Measurements from ENCODE around the gene TAPT1. TPM values are rescaled to one million over a fixed set of nuclear protein-coding genes. Genes with fewer than 3 reads are reported as not detected.

The TAPT1 gene
- total and polyA plus RNA-seq, 2 of the 13 experiments (the other 11 are each of a cell fraction or from before 2014, with no cell fraction given), result 24.5 to 25.3 TPM

DNA sequence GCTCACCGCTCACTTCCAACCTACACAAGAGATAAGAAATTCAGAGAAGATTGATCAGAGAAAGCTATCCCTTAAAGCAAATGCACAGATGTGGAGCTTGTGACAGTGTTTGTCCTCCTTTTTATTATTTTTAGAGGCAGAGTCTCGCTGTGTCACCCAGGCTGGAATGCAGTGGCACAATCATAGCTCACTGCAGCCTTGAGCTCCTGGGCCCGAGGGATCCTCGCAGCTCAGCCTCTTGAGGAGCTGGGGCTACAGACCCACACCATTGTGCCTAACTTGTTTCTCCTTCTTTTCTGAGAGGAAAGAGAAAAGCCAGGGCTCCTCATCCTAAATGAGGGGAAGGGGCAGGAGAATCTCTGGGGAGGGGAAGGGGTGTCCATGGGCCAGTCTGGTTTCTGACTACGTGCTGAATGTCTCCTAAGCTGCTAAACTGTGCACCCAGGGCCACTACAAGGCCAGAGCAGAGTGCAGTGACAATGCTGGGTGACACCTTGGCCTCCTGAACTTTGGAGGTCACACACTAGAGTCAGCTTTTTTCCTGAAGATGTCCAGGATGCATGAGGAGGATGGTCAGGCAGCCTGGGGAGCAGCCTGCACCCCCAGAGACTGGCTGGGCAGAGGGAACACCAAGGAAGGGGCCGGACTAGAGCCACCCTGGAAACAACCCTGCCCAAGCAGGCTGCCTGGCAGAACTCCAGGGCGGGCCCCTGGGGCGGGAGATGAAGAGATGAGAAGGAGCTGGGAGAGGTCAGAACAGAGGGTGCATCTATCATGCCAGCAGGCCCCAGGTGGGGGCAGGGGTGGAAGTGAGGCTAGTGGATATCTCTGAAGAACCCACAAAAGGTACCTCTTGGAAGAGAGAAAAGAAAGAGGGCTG lies 87.0 kb downstream of the TAPT1 start:
- CTCF ChIA-PET (ENCODE audit: low intra/inter-chr PET ratio, low total read pairs), result no interaction called here
- H3K27me3 ChIP-seq (ENCODE audit: control insufficient read depth in 1 of 2, insufficient read depth in 2 of 2, low read length in 2 of 2), result no peaks in the 10 kb centered on the region; a peak in 1 of 5 replicates
- FAIRE-seq (peak; percentile 12), ATAC-seq (peak; percentile 7; the same call in 1 of the 3 replicates), DNase-seq (ENCODE audit: low spot score) (no peak)
- H3K4me1 ChIP-seq (ENCODE audit: insufficient read depth, low read length), result peaks cover 65% of the 10 kb centered on the region
- H3K4me3 ChIP-seq (replicated peaks in 1 of 3; ENCODE audit: insufficient read depth in 1 of 3, low read depth in 2 of 3, low read length in 3 of 3), result peak overlapping the region in 1 of 3 experiments; percentile 19; a peak in 1 of 6 replicates
- 28% methylated on average over 8 of the region's 8 CpGs for WGBS (ENCODE audit: low lambda C conversion rate)
- peak overlapping the region; percentile 49 for H3K4me2 ChIP-seq (ENCODE audit: low read depth, low read length)
- no peaks in the 10 kb centered on the region for H3K79me2 ChIP-seq (ENCODE audit: insufficient read depth, low read length)
- no peaks in the 10 kb centered on the region for H4K20me1 ChIP-seq (ENCODE audit: insufficient read depth, low read length)
- H2AFZ ChIP-seq (ENCODE audit: low read length), result no peak overlapping the region
- peaks cover 17% of the 10 kb centered on the region for H3K9me3 ChIP-seq (ENCODE audit: low read length)
- peak overlapping the region; percentile 31 for H3K27ac ChIP-seq (ENCODE audit: extremely low read length, insufficient read depth, low read length)
- H3K9ac ChIP-seq (ENCODE audit: insufficient read depth, low read depth, low read length), result no peak overlapping the region
- intact Hi-C loops (cut with micrococcal nuclease; ENCODE audit: unreplicated experiment), result no loop called here
- in situ Hi-C loops (cut with HindIII; ENCODE audit: extremely low pct_ligation_motif_present, low pct_unique_long_range_greater_than_20kb), result no loop called here
- BruUV-seq (replicated peaks), result no TSS peak
- no peaks in the 10 kb centered on the region for H3K36me3 ChIP-seq (replicated peaks in 1 of 2; ENCODE audit: control insufficient read depth in 1 of 2, insufficient read depth in 2 of 2, low read length in 2 of 2)
- POLR2A ChIA-PET, result interaction anchor here (1.0 to 2.2 kb wide), 3 partner anchors 10 to 13 kb away, joined by 3 to 8 read pairs (median 4); no protein-coding TSS in a partner anchor
- no peak for TF ChIP-seq KLF11 (CRISPR knock-in tag; IDR thresholded peaks at IDR 0.05)
- TF ChIP-seq CENPT (CRISPR knock-in tag; IDR thresholded peaks at IDR 0.05; ENCODE audit: low read depth), result no peak
- TF ChIP-seq, protein P1, sequence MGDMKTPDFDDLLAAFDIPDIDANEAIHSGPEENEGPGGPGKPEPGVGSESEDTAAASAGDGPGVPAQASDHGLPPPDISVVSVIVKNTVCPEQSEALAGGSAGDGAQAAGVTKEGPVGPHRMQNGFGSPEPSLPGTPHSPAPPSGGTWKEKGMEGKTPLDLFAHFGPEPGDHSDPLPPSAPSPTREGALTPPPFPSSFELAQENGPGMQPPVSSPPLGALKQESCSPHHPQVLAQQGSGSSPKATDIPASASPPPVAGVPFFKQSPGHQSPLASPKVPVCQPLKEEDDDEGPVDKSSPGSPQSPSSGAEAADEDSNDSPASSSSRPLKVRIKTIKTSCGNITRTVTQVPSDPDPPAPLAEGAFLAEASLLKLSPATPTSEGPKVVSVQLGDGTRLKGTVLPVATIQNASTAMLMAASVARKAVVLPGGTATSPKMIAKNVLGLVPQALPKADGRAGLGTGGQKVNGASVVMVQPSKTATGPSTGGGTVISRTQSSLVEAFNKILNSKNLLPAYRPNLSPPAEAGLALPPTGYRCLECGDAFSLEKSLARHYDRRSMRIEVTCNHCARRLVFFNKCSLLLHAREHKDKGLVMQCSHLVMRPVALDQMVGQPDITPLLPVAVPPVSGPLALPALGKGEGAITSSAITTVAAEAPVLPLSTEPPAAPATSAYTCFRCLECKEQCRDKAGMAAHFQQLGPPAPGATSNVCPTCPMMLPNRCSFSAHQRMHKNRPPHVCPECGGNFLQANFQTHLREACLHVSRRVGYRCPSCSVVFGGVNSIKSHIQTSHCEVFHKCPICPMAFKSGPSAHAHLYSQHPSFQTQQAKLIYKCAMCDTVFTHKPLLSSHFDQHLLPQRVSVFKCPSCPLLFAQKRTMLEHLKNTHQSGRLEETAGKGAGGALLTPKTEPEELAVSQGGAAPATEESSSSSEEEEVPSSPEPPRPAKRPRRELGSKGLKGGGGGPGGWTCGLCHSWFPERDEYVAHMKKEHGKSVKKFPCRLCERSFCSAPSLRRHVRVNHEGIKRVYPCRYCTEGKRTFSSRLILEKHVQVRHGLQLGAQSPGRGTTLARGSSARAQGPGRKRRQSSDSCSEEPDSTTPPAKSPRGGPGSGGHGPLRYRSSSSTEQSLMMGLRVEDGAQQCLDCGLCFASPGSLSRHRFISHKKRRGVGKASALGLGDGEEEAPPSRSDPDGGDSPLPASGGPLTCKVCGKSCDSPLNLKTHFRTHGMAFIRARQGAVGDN (CRISPR knock-in tag; IDR thresholded peaks at IDR 0.05), result peak; percentile 66
- TF ChIP-seq ZNF724P (CRISPR knock-in tag; IDR thresholded peaks at IDR 0.05; ENCODE audit: borderline replicate concordance), result no peak
- no peak for TF ChIP-seq TBX2 (CRISPR knock-in tag; IDR thresholded peaks at IDR 0.05; ENCODE audit: borderline replicate concordance)
- 0 out of 4 replicates have a peak, but pooled peaks of 1 of the 2 experiments have one; percentile 49 for TF ChIP-seq NR2F1 (CRISPR knock-in tag; IDR thresholded peaks at IDR 0.05)
- TF ChIP-seq TARDBP (CRISPR knock-in tag; IDR thresholded peaks at IDR 0.05), result no peak
- no peak for TF ChIP-seq TBL1XR1 (IDR thresholded peaks at IDR 0.05; ENCODE audit: borderline replicate concordance, low read length, partially characterized antibody)
- peak; percentile 71 for TF ChIP-seq NR2F2 (IDR thresholded peaks at IDR 0.05; ENCODE audit: borderline replicate concordance, low read depth)
- TF ChIP-seq ZNF878 (CRISPR knock-in tag; IDR thresholded peaks at IDR 0.05), result no peak
- TF ChIP-seq RARA (CRISPR knock-in tag; IDR thresholded peaks at IDR 0.05), result peak; percentile 36
- TF ChIP-seq POGZ (CRISPR knock-in tag; IDR thresholded peaks at IDR 0.05), result 0 out of 2 replicates have a peak, but pooled peaks have one; percentile 18
- TF ChIP-seq, protein P2, sequence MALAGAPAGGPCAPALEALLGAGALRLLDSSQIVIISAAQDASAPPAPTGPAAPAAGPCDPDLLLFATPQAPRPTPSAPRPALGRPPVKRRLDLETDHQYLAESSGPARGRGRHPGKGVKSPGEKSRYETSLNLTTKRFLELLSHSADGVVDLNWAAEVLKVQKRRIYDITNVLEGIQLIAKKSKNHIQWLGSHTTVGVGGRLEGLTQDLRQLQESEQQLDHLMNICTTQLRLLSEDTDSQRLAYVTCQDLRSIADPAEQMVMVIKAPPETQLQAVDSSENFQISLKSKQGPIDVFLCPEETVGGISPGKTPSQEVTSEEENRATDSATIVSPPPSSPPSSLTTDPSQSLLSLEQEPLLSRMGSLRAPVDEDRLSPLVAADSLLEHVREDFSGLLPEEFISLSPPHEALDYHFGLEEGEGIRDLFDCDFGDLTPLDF (CRISPR knock-in tag; IDR thresholded peaks at IDR 0.05), result no peak
- 0 out of 2 replicates have a peak, but pooled peaks have one; percentile 60 for TF ChIP-seq HNRNPL (IDR thresholded peaks at IDR 0.05; ENCODE audit: low read depth, low read length)
- peak; percentile 96 for TF ChIP-seq ZFP90 (CRISPR knock-in tag; IDR thresholded peaks at IDR 0.05; ENCODE audit: borderline replicate concordance)
- TF ChIP-seq SALL1 (CRISPR knock-in tag; IDR thresholded peaks at IDR 0.05), result peak; percentile 30; the same call in 1 of the 2 replicates
- no peak for TF ChIP-seq ZNF329 (CRISPR knock-in tag; IDR thresholded peaks at IDR 0.05; ENCODE audit: low read depth)
- peak; percentile 74; the same call in 1 of the 2 replicates for TF ChIP-seq ESRRA (CRISPR knock-in tag; IDR thresholded peaks at IDR 0.05; ENCODE audit: low read depth)
- no peak for TF ChIP-seq TRIM24 (CRISPR knock-in tag; IDR thresholded peaks at IDR 0.05)

Data from HepG2 (cell line).